ENCODE measurements around the gene BAZ2B.

Gene BAZ2B

GRCh38 chr2:159592441-159592840 lies 23.9 kb downstream of the BAZ2B start:
- in situ Hi-C loops (cut with MboI; ENCODE audit: low pct_unique_long_range_greater_than_20kb, low sequenced_read_pairs), result no loop called here

GRCh38 chr2:159591221-159591620 lies 25.1 kb downstream of the BAZ2B start:
- in situ Hi-C loops (cut with MboI; ENCODE audit: low pct_unique_long_range_greater_than_20kb, low sequenced_read_pairs), result no loop called here
- no peak for DNase-seq

More at GRCh38 chr2:159592441-159592840, 23.9 kb downstream of the BAZ2B start:
- no peak for DNase-seq

- DNase-seq, result no peak
- in situ Hi-C loops (cut with MboI; ENCODE audit: low pct_unique_long_range_greater_than_20kb, low sequenced_read_pairs), result no loop called here
These were observed 27.1 kb downstream of the BAZ2B start for GRCh38 chr2:159589286-159589685.

GRCh38 chr2:159586034-159586433 lies 30.3 kb downstream of the BAZ2B start:
- no peak for DNase-seq
- in situ Hi-C loops (cut with MboI; ENCODE audit: low pct_unique_long_range_greater_than_20kb, low sequenced_read_pairs), result no loop called here

GRCh38 chr2:159585622-159586021 lies 30.7 kb downstream of the BAZ2B start:
- no peak for DNase-seq
- in situ Hi-C loops (cut with MboI; ENCODE audit: low pct_unique_long_range_greater_than_20kb, low sequenced_read_pairs), result no loop called here

- peak; percentile 68 for DNase-seq
- in situ Hi-C loops (cut with MboI; ENCODE audit: low pct_unique_long_range_greater_than_20kb, low sequenced_read_pairs), result no loop called here
These were observed 31.6 kb downstream of the BAZ2B start for GRCh38 chr2:159584796-159585195.

GRCh38 chr2:159573846-159574606 lies 42.3 kb downstream of the BAZ2B start:
- in situ Hi-C loops (cut with MboI; ENCODE audit: low pct_unique_long_range_greater_than_20kb, low sequenced_read_pairs), result no loop called here
- no peak for DNase-seq

- no peak for DNase-seq
- in situ Hi-C loops (cut with MboI; ENCODE audit: low pct_unique_long_range_greater_than_20kb, low sequenced_read_pairs), result no loop called here
These were observed 43.1 kb downstream of the BAZ2B start for GRCh38 chr2:159573294-159573693.

GRCh38 chr2:159572459-159572858 lies 43.9 kb downstream of the BAZ2B start:
- no peak for DNase-seq
- in situ Hi-C loops (cut with MboI; ENCODE audit: low pct_unique_long_range_greater_than_20kb, low sequenced_read_pairs), result no loop called here

- in situ Hi-C loops (cut with MboI; ENCODE audit: low pct_unique_long_range_greater_than_20kb, low sequenced_read_pairs), result no loop called here
- DNase-seq, result no peak
These were observed 44.6 kb downstream of the BAZ2B start for GRCh38 chr2:159571540-159572260.

- DNase-seq, result no peak
- in situ Hi-C loops (cut with MboI; ENCODE audit: low pct_unique_long_range_greater_than_20kb, low sequenced_read_pairs), result no loop called here
These were observed 52.3 kb downstream of the BAZ2B start for GRCh38 chr2:159564081-159564480.

- DNase-seq, result no peak
- in situ Hi-C loops (cut with MboI; ENCODE audit: low pct_unique_long_range_greater_than_20kb, low sequenced_read_pairs), result no loop called here
These were observed 54.1 kb downstream of the BAZ2B start for GRCh38 chr2:159562248-159562647.

GRCh38 chr2:159561786-159562185 lies 54.6 kb downstream of the BAZ2B start:
- in situ Hi-C loops (cut with MboI; ENCODE audit: low pct_unique_long_range_greater_than_20kb, low sequenced_read_pairs), result no loop called here
- DNase-seq, result no peak

- no peak for DNase-seq
- in situ Hi-C loops (cut with MboI; ENCODE audit: low pct_unique_long_range_greater_than_20kb, low sequenced_read_pairs), result no loop called here
These were observed 55.1 kb downstream of the BAZ2B start for GRCh38 chr2:159561242-159561641.

- in situ Hi-C loops (cut with MboI; ENCODE audit: low pct_unique_long_range_greater_than_20kb, low sequenced_read_pairs), result no loop called here
- DNase-seq, result no peak
These were observed 57.3 kb downstream of the BAZ2B start for GRCh38 chr2:159559034-159559433.

GRCh38 chr2:159558479-159558878 lies 57.9 kb downstream of the BAZ2B start:
- in situ Hi-C loops (cut with MboI; ENCODE audit: low pct_unique_long_range_greater_than_20kb, low sequenced_read_pairs), result no loop called here
- no peak for DNase-seq

GRCh38 chr2:159557437-159558034 lies 58.8 kb downstream of the BAZ2B start:
- DNase-seq, result peak; percentile 38
- in situ Hi-C loops (cut with MboI; ENCODE audit: low pct_unique_long_range_greater_than_20kb, low sequenced_read_pairs), result no loop called here

GRCh38 chr2:159555651-159556392 lies 60.5 kb downstream of the BAZ2B start:
- no peak for DNase-seq
- in situ Hi-C loops (cut with MboI; ENCODE audit: low pct_unique_long_range_greater_than_20kb, low sequenced_read_pairs), result no loop called here

- no peak for DNase-seq
- in situ Hi-C loops (cut with MboI; ENCODE audit: low pct_unique_long_range_greater_than_20kb, low sequenced_read_pairs), result no loop called here
These were observed 62.6 kb downstream of the BAZ2B start for GRCh38 chr2:159553727-159554126.

- DNase-seq, result no peak
- in situ Hi-C loops (cut with MboI; ENCODE audit: low pct_unique_long_range_greater_than_20kb, low sequenced_read_pairs), result no loop called here
These were observed 64.5 kb downstream of the BAZ2B start for GRCh38 chr2:159551806-159552205.
